GM10847 (cell line): Measurements from ENCODE around the gene CEACAM5.

ENCODE experiments used
- POLR2A ChIP-seq: IDR thresholded peaks from 2 replicates; pipeline ENCODE4 v1.6.1; 2011; ENCODE audit not compliant: insufficient read length; ENCODE audit errors: extremely low read depth

CEACAM5 gene

DNA sequence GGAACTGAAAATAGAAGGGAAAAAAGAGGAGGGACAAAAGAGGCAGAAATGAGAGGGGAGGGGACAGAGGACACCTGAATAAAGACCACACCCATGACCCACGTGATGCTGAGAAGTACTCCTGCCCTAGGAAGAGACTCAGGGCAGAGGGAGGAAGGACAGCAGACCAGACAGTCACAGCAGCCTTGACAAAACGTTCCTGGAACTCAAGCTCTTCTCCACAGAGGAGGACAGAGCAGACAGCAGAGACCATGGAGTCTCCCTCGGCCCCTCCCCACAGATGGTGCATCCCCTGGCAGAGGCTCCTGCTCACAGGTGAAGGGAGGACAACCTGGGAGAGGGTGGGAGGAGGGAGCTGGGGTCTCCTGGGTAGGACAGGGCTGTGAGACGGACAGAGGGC lies at the start of gene CEACAM5:
Gene CEACAM5 (plus strand): TSS at position 146 of the 400 bp plus-strand sequence. CDS start 106 bp downstream, at position 252.
- no peak for TF ChIP-seq POLR2A

DNA sequence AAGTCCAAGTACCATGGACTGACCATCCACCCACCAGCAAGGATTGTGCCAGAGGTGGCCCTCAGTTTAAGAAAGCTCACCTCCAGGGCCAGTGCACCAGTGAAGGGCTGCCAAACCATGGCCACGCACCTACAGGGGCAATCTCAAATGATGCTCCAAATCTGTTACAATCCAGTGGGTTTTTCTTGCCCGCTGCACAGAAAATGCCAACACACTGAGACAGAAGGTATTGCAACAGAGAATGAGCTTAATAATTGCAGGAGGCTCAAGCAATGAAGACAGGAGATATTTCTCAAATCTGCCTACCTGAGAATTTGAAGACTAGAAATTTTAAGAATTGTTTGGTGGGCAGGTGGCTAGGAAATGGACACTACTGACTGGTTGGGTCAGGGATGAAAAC lies 42.4 kb upstream of the CEACAM5 start:
- TF ChIP-seq POLR2A = no peak

DNA sequence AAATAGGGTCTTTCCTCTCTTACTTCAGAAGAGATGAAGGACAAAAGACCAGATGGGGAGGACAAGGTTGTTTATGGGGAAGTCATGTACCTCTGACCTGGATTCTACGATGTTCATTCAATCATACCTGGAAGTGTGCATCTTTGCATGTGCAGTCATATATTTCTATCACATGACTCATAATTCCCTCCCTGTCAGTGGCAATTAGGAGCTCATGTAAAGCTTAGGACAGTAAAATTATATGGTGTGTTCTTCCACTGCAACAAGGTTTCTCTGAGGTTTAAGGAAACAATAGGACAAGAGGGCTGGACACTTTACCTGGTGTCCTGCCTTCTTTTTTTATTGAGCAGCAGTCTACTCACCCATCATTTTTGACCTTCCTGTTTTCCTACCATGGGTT lies 40.1 kb upstream of the CEACAM5 start:
- no peak for TF ChIP-seq POLR2A

DNA sequence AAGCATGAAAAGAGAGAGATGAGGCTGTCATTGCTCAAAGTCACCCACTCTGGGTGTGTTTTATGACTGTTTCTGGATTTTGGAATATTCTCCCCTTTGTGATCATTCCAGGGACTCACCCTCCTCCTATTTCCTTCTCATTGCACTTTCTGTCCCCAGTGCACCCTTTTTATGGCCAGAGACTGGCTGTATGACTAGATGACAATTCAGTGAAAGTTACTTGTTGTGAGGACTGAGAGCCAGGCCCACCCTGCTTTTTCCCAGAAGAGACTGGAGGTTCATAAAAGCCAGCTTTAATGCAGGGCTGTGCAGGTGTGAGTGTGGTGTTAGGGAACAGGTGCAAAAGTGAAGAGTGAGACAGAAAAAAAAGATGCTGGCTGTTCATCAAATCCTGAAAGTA lies 37.7 kb upstream of the CEACAM5 start:
- no peak for TF ChIP-seq POLR2A

DNA sequence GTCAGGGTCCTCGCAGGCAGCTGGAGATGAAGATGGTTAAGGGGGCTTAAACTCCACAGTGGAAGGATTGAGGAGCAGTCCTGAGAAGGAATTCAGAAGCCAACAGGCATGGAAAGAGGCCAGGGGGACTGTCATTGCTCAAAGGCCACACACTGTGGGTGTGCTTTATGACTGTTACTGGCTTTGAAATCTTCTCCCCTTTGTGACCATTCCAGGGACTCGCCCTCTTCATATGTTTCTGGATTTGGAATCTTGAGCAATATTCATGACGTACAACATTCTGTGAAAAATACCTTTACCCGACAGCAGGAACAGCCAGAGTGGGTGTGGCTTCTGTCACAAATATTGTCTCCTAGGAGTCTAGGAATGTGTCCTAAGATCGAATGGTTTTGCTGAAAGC lies 36.9 kb upstream of the CEACAM5 start:
- TF ChIP-seq POLR2A = no peak

DNA sequence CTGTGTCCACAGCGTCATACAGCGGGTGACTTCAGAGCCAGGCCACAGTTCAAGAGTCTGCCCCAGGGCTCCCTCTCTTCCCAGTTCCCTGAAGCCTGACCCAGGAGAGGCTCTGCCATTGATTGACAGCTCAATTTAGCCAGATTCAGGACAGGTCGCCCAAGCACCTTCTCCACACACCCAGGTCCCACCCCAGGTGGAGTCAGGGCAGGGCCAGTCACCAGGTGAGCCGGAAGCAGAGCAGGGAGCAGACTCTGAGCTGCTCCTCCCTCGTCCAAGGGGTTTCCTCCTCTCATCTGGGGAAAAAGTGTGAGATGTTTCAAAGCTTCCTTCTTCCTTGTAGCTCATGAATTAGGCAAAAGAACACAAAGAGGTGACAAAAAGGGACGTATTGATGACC lies 26.0 kb upstream of the CEACAM5 start:
- TF ChIP-seq POLR2A = no peak

DNA sequence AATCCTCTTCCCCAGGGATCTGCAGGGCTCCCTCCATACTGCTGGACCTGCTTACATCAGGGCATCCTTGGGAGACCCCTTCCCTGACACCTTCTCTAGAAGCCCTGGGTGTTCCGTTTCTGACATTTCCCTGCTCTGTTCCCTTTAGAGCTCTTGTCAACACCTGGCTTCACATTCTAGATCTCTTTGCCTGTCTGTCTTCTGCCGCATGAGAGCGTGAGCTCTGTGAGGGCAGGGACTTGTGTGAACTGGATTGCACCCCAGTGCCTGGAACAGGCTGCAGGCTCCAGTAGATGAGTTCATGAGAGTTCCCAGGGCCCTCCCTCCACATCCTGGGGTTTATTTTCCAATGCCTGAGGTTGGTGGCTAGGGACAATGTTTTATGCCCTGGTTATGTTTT lies 21.0 kb upstream of the CEACAM5 start:
- TF ChIP-seq POLR2A = no peak

DNA sequence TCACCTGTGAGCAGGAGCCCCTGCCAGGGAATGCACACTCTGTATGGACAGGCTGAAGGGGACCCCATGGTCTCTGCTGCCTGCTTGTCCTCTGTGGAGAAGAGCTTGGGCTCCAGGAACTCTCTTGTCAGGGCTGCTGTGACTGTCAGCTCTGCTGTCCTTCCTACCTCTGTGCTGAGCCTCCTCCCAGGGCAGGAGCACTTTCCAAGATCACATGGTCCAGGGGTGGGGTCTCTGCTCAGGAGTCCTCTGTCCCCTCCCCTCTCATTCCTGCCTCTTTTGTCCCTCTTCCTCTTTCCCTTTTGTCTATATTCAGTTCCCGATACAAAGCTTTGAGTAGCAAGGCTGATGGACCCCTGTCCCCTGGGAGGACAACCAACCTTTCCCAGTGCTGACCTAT lies 20.3 kb upstream of the CEACAM5 start, which contains the start of gene CEACAM7:
Gene CEACAM7 (minus strand): TSS at position 173 of the 400 bp plus-strand sequence. CDS start 105 bp downstream, at position 68.
- TF ChIP-seq POLR2A = no peak

DNA sequence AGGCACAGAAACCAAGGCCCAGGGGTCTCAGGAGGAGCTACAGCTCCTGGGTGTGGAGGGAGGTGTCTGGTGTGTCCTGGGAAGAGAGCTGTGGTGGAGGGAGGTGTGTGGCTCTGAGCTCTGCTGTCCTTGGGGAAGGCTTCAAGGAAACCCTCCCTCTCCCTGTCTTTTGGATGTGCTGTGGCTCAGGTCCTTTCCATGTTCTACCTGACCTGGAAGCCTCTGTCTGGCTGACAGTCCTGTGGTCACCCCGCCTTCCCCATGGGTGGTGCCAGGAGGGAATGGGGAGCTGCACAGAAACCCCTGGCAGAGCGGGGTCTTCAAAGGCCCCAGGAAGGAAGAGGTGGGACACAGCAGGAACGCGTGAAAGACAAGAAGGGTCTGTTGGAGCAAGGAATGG lies 19.7 kb upstream of the CEACAM5 start:
- no peak for TF ChIP-seq POLR2A

DNA sequence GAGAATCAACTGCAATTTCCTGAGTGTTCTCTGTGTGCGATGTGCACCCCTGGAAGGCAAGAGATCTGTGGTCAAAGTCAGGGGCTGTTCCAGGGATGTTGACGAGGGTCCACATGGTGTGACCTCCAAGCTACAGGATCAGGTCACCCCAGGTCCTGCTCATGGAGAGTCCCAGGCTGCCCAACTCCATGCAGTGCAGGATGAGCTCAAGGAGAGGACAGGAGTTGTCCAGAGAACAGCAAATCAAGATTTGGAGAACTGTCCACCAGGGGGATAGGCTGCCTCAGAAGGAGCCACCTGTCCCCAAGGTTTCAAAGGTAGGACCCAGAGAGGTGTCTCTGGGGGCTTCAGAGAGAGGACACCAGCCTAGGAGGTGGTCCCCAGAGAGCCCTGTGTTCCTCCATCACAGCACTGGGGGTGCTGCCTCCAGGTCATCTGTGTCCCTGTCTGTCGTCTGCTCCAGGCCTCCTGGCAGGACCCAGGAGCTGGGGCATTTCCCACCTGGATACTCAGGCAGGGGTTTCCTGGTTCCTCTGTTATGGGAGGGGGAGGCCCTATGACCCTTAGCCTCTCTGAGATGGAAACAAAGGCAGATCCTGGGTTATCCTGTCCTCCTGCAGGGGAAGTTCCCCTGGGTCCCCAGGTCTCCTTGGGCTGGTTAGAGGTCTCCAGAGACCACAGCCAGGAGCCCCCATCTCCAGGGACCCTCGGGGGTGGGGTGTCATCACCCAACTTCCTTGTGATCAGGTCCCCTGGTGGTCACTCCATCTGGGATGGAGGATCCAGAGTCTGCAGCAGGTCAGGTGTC lies 18.2 kb upstream of the CEACAM5 start:
- TF ChIP-seq POLR2A = no peak

DNA sequence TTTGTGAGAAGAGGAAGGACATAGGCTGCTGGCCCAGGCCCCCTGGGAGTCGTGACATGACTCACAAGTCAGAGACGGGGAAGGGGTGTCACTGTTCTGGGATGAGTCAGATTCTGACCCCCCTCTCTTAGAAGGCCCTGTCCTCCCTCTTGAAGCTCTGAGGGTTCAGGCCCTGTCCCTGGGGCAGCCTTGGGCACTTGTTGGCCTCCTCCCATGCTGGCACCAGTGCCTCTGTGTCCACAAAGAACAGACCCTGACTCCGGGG lies 17.7 kb upstream of the CEACAM5 start:
- no peak for TF ChIP-seq POLR2A

DNA sequence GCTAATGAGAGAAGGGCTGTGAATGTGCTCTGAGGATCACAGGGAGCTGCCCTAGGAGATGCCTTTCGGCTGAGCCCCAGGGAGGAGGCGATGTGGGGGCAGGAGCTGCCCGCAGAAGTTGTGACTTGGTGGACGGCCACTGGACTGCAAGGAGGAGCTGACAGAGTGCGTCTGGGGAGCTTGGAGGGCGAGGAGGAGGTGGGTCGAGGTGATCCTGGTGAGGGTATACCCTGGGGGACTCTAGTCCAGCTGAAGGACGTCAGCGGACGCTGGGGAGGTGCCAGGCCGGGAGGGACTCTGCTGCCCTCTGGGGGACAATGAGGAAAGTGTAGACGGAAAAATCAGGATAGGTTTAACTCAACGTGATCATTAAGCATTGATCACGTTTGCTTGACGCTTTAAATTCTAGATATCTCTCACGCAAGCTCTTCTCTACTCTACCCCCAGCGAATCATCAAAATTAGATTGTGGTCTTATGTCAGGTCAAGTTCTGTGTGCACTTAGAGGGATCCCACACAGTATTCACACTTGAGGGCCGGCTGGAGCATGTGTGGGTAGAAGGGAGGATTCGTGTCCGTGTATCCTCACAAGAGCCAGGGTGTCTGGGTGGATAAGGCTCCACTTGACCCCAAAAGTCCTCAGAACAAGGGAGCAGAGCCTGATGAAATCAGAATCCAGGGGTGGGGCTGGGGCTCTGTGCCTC lies 17.0 kb upstream of the CEACAM5 start:
- TF ChIP-seq POLR2A = no peak

DNA sequence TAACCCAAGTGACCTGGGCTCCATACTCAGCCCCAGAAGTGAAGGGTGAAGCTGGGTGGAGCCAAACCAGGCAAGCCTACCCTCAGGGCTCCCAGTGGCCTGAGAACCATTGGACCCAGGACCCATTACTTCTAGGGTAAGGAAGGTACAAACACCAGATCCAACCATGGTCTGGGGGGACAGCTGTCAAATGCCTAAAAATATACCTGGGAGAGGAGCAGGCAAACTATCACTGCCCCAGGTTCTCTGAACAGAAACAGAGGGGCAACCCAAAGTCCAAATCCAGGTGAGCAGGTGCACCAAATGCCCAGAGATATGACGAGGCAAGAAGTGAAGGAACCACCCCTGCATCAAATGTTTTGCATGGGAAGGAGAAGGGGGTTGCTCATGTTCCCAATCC lies 14.2 kb upstream of the CEACAM5 start:
- no peak for TF ChIP-seq POLR2A

DNA sequence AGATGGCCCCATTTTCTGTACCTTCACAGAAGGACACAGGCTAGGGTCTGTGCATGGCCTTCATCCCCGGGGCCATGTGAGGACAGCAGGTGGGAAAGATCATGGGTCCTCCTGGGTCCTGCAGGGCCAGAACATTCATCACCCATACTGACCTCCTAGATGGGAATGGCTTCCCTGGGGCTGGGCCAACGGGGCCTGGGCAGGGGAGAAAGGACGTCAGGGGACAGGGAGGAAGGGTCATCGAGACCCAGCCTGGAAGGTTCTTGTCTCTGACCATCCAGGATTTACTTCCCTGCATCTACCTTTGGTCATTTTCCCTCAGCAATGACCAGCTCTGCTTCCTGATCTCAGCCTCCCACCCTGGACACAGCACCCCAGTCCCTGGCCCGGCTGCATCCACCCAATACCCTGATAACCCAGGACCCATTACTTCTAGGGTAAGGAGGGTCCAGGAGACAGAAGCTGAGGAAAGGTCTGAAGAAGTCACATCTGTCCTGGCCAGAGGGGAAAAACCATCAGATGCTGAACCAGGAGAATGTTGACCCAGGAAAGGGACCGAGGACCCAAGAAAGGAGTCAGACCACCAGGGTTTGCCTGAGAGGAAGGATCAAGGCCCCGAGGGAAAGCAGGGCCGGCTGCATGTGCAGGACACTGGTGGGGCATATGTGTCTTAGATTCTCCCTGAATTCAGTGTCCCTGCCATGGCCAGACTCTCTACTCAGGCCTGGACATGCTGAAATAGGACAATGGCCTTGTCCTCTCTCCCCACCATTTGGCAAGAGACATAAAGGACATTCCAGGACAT lies 13.4 kb upstream of the CEACAM5 start:
- TF ChIP-seq POLR2A = no peak

DNA sequence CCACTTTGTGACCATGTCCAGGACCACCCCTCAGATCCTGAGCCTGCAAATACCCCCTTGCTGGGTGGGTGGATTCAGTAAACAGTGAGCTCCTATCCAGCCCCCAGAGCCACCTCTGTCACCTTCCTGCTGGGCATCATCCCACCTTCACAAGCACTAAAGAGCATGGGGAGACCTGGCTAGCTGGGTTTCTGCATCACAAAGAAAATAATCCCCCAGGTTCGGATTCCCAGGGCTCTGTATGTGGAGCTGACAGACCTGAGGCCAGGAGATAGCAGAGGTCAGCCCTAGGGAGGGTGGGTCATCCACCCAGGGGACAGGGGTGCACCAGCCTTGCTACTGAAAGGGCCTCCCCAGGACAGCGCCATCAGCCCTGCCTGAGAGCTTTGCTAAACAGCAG lies 12.7 kb upstream of the CEACAM5 start:
- no peak for TF ChIP-seq POLR2A

DNA sequence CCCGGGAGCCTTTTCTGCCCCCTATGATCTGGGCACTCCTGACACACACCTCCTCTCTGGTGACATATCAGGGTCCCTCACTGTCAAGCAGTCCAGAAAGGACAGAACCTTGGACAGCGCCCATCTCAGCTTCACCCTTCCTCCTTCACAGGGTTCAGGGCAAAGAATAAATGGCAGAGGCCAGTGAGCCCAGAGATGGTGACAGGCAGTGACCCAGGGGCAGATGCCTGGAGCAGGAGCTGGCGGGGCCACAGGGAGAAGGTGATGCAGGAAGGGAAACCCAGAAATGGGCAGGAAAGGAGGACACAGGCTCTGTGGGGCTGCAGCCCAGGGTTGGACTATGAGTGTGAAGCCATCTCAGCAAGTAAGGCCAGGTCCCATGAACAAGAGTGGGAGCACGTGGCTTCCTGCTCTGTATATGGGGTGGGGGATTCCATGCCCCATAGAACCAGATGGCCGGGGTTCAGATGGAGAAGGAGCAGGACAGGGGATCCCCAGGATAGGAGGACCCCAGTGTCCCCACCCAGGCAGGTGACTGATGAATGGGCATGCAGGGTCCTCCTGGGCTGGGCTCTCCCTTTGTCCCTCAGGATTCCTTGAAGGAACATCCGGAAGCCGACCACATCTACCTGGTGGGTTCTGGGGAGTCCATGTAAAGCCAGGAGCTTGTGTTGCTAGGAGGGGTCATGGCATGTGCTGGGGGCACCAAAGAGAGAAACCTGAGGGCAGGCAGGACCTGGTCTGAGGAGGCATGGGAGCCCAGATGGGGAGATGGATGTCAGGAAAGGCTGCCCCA lies 11.8 kb upstream of the CEACAM5 start:
- no peak for TF ChIP-seq POLR2A
